Measurements from ENCODE around the gene FAM161A. TPM values are rescaled to one million over a fixed set of nuclear protein-coding genes. Genes with fewer than 3 reads are reported as not detected.
A peak's percentile ranks its signal among the peaks of the same experiment; 100 is the strongest.
"Not testable (repeated sequence)": the region's sequence is repeated elsewhere in the genome, so short reads cannot be mapped to it uniquely, and the experiment has no call there.

The FAM161A gene
- 0.76 and 0.90 TPM in 2 replicates for total RNA-seq

GRCh38 chr2:61853847-61854563, at the start of gene FAM161A:
Gene FAM161A (minus strand): TSS chr2:61854060. CDS start chr2:61854041, 19 bp downstream.
- peak; percentile 72 to 87 for DNase-seq (ENCODE audit: low read depth in 2 of 2)

- DNase-seq (ENCODE audit: low read depth in 2 of 2), result no peak
These were observed 46.4 kb upstream of the FAM161A start for GRCh38 chr2:61900281-61900680.

- peak in 1 of 2 donors; percentile 28 for DNase-seq (ENCODE audit: low read depth in 2 of 2)
These were observed 45.0 kb upstream of the FAM161A start for GRCh38 chr2:61898810-61899209.

- peak; percentile 59 to 86 for DNase-seq (ENCODE audit: low read depth in 2 of 2)
These were observed 34.6 kb upstream of the FAM161A start, which contains the start of gene CCT4 for GRCh38 chr2:61888267-61889055. Gene CCT4 (minus strand): TSS chr2:61888656. CDS start chr2:61888507, 149 bp downstream.

- peak in 1 of 2 donors; percentile 70 for DNase-seq (ENCODE audit: low read depth in 2 of 2)
These were observed 33.9 kb upstream of the FAM161A start for GRCh38 chr2:61887717-61888266.

GRCh38 chr2:61885896-61886603, 32.2 kb upstream of the FAM161A start:
- no peak for DNase-seq (ENCODE audit: low read depth in 2 of 2)

- DNase-seq (ENCODE audit: low read depth in 2 of 2), result no peak
These were observed 29.0 kb upstream of the FAM161A start for GRCh38 chr2:61882850-61883249.

GRCh38 chr2:61879351-61879750, 25.5 kb upstream of the FAM161A start:
- DNase-seq (ENCODE audit: low read depth in 2 of 2), result not testable (repeated sequence)

GRCh38 chr2:61878761-61879160, 24.9 kb upstream of the FAM161A start:
- DNase-seq (ENCODE audit: low read depth in 2 of 2), result no peak

- DNase-seq (ENCODE audit: low read depth in 2 of 2), result no peak
These were observed 23.8 kb upstream of the FAM161A start for GRCh38 chr2:61877571-61878245.

GRCh38 chr2:61876400-61876799, 22.5 kb upstream of the FAM161A start:
- DNase-seq (ENCODE audit: low read depth in 2 of 2), result no peak

- DNase-seq (ENCODE audit: low read depth in 2 of 2), result not testable (repeated sequence)
These were observed 12.7 kb upstream of the FAM161A start for GRCh38 chr2:61866482-61867089.

- no peak for DNase-seq (ENCODE audit: low read depth in 2 of 2)
These were observed 8.2 kb upstream of the FAM161A start for GRCh38 chr2:61862085-61862484.

GRCh38 chr2:61857224-61857623, 3.4 kb upstream of the FAM161A start:
- DNase-seq (ENCODE audit: low read depth in 2 of 2), result no peak

GRCh38 chr2:61855318-61855613, 1.4 kb upstream of the FAM161A start:
- no peak for DNase-seq (ENCODE audit: low read depth in 2 of 2)

GRCh38 chr2:61854564-61855317, 881 bp upstream of the FAM161A start:
- DNase-seq (ENCODE audit: low read depth in 2 of 2), result peak; percentile 96 to 98

GRCh38 chr2:61853086-61853846, 594 bp downstream of the FAM161A start:
- DNase-seq (ENCODE audit: low read depth in 2 of 2), result peak in 1 of 2 donors; percentile 61

GRCh38 chr2:61851270-61851669, 2.6 kb downstream of the FAM161A start:
- not testable (repeated sequence) for DNase-seq (ENCODE audit: low read depth in 2 of 2)

GRCh38 chr2:61845320-61845719, 8.5 kb downstream of the FAM161A start:
- no peak for DNase-seq (ENCODE audit: low read depth in 2 of 2)
